CD4-positive, alpha-beta memory T cell (primary cell): ENCODE results near the gene DMAC2. TPM values are rescaled to one million over a fixed set of nuclear protein-coding genes. Genes with fewer than 3 reads are reported as not detected.
A peak's percentile ranks its signal among the peaks of the same experiment; 100 is the strongest.

Experiments
- CTCF ChIA-PET: fragments of 350-600 bp; sonication (Branson Sonifier 250); formaldehyde crosslinking; loops from one replicate; lab custom pipeline; 2021; ENCODE audit warnings: inconsistent platforms; ENCODE audit not compliant: partially characterized antibody; lab: Charles Lee
- POLR2A ChIA-PET: fragments of 350-600 bp; sonication (Branson Sonifier 250); formaldehyde crosslinking; loops from one replicate; lab custom pipeline; 2021; ENCODE audit not compliant: partially characterized antibody; lab: Charles Lee
- DNase-seq, 5 donors: peaks; one replicate each; pipeline versions ENCODE4 v3.0.0 to v3.0.0-alpha.2; 2020 to 2022; ENCODE audit warnings: mixed read lengths in 1 of 5
- H3K27ac ChIP-seq: one replicate; pipeline ENCODE4 v1.7.0; 2013; ENCODE audit warnings: low read depth, low read length
- H3K27me3 ChIP-seq: 2 replicates; pipeline ENCODE4 v1.7.0; 2013; ENCODE audit warnings: mild to moderate bottlenecking, low read length, moderate library complexity; ENCODE audit not compliant: insufficient read depth
- H3K36me3 ChIP-seq: 2 replicates; pipeline ENCODE4 v1.7.0; 2013; ENCODE audit warnings: mild to moderate bottlenecking, low read length, moderate library complexity; ENCODE audit not compliant: insufficient read depth
- H3K4me1 ChIP-seq: 2 replicates; pipeline ENCODE4 v1.7.0; 2013; ENCODE audit warnings: mild to moderate bottlenecking, low read length, moderate library complexity; ENCODE audit not compliant: insufficient read depth
- H3K4me3 ChIP-seq, 2 donors: one replicate each; pipeline ENCODE4 v1.7.0; 2013; ENCODE audit warnings: low read length in 2 of 2, mild to moderate bottlenecking in 1 of 2
- H3K9me3 ChIP-seq, 2 donors: one replicate each; pipeline ENCODE4 v1.7.0; 2013; ENCODE audit warnings: low read length in 2 of 2, control low read depth in 1 of 2; ENCODE audit not compliant: control insufficient read depth in 1 of 2
- H3K27ac Mint-ChIP-seq, 7 donors: one replicate each; pipeline ENCODE4 v1.8.0; 2020 to 2021; ENCODE audit warnings: mixed read lengths in 7 of 7, mild to moderate bottlenecking in 6 of 7, inconsistent platforms in 3 of 7, moderate library complexity in 3 of 7
- H3K27me3 Mint-ChIP-seq, 2 donors: one replicate each; pipeline ENCODE4 v1.8.0; 2020 to 2021; ENCODE audit warnings: mixed read lengths in 2 of 2
- H3K36me3 Mint-ChIP-seq, 2 donors: one replicate each; pipeline ENCODE4 v1.8.0; 2020 to 2021; ENCODE audit warnings: mixed read lengths in 2 of 2, inconsistent platforms in 1 of 2, mild to moderate bottlenecking in 1 of 2
- H3K4me1 Mint-ChIP-seq, 4 donors: one replicate each; pipeline ENCODE4 v1.8.0; 2020 to 2021; ENCODE audit warnings: mixed read lengths in 4 of 4, mild to moderate bottlenecking in 1 of 4
- H3K4me3 Mint-ChIP-seq, 8 donors: one replicate each; pipeline ENCODE4 v1.8.0; 2020 to 2021; ENCODE audit warnings: mixed read lengths in 8 of 8, mild to moderate bottlenecking in 7 of 8, moderate library complexity in 6 of 8, inconsistent platforms in 3 of 8
- H3K9me3 Mint-ChIP-seq, 8 donors: one replicate each; pipeline ENCODE4 v1.8.0; 2020 to 2021; ENCODE audit warnings: mixed read lengths in 8 of 8, mild to moderate bottlenecking in 5 of 8, inconsistent platforms in 3 of 8, moderate library complexity in 1 of 8
- intact Hi-C: fragments of 100-400 bp; cut with micrococcal nuclease; formaldehyde crosslinking; loops from one replicate; pipeline ENCODE4 v1.15.1; 2023
- polyA plus RNA-seq, 2 donors: library from polyadenylated mRNA; unstranded; fragments of 300-500 nt; fragmentation: Illumina TruSeq; gene quantifications; one replicate each; pipeline ENCODE4 v1.2.3, GENCODE V29; 2021
- total RNA-seq, 2 experiments: library from RNA; stranded (reverse); gene quantifications; one replicate each; pipeline ENCODE4 v1.2.3, GENCODE V29; 2021

DMAC2 gene
- total and polyA plus RNA-seq, 4 experiments from 2014 or later, result 27.7 to 58.2 (median 36.0) TPM

GRCh38 chr19:41408256-41408655 is 31.5 kb downstream of the DMAC2 start:
- H3K27ac ChIP-seq, result no peak overlapping the region
- H3K27me3 Mint-ChIP-seq, result no peaks in the 10 kb centered on the region
- H3K27ac Mint-ChIP-seq, result no peak overlapping the region
- H3K9me3 Mint-ChIP-seq, result no peaks in the 10 kb centered on the region
- intact Hi-C loops, result no loop called here
- no peak overlapping the region for H3K4me3 Mint-ChIP-seq
- H3K4me3 ChIP-seq, result no peak overlapping the region
- POLR2A ChIA-PET, result interaction anchor here (1.4 to 2.1 kb wide), 2 partner anchors 13 to 50 kb away, joined by 3 to 4 read pairs; no protein-coding TSS in a partner anchor
- H3K9me3 ChIP-seq, result no peaks in the 10 kb centered on the region
- CTCF ChIA-PET, result interaction anchor here (0.7 kb wide), 1 partner anchor 1470 kb away, joined by 3 read pairs; no protein-coding TSS in a partner anchor
- H3K27me3 ChIP-seq, result no peaks in the 10 kb centered on the region
- H3K36me3 ChIP-seq, result peaks cover 19% of the 10 kb centered on the region
- peaks cover 11 to 25% (median 16%) of the 10 kb centered on the region in 4 donors for H3K4me1 Mint-ChIP-seq
- peaks cover 4% of the 10 kb centered on the region for H3K4me1 ChIP-seq
- peaks cover 7 to 30% of the 10 kb centered on the region in 2 donors for H3K36me3 Mint-ChIP-seq
- DNase-seq, result no peak

- Mint-ChIP-seq H3K27me3 (no peaks in the 10 kb centered on the region), H3K36me3 (peaks cover 7 to 28% of the 10 kb centered on the region in 2 donors), H3K27ac (peak overlapping the region in 1 of 7 donors; percentile 53), H3K4me1 (peaks cover 11 to 29% (median 16%) of the 10 kb centered on the region in 4 donors), H3K4me3 (no peak overlapping the region), H3K9me3 (no peaks in the 10 kb centered on the region)
- no peak overlapping the region for H3K4me3 ChIP-seq
- no peaks in the 10 kb centered on the region for H3K9me3 ChIP-seq
- no peaks in the 10 kb centered on the region for H3K27me3 ChIP-seq
- no peak overlapping the region for H3K27ac ChIP-seq
- DNase-seq, result no peak
- ChIA-PET CTCF (interaction anchor here (1.2 kb wide), 1 partner anchor 43 kb away, joined by 3 read pairs; no protein-coding TSS in a partner anchor), POLR2A (no interaction called here)
- peaks cover 4% of the 10 kb centered on the region for H3K4me1 ChIP-seq
- intact Hi-C loops, result no loop called here
- H3K36me3 ChIP-seq, result peaks cover 14% of the 10 kb centered on the region
Observed at GRCh38 chr19:41407271-41407670, 32.4 kb downstream of the DMAC2 start.

GRCh38 chr19:41405776-41406175 is 33.9 kb downstream of the DMAC2 start:
- peaks cover 4% of the 10 kb centered on the region for H3K4me1 ChIP-seq
- peaks cover 14 to 35% (median 25%) of the 10 kb centered on the region in 4 donors for H3K4me1 Mint-ChIP-seq
- H3K27me3 Mint-ChIP-seq, result no peaks in the 10 kb centered on the region
- peaks cover 8 to 24% of the 10 kb centered on the region in 2 donors for H3K36me3 Mint-ChIP-seq
- intact Hi-C loops, result no loop called here
- CTCF ChIA-PET, result interaction anchor here (1.2 kb wide), 1 partner anchor 41 kb away, joined by 3 read pairs; no protein-coding TSS in a partner anchor
- H3K36me3 ChIP-seq, result peaks cover 3% of the 10 kb centered on the region
- H3K27ac Mint-ChIP-seq, result no peak overlapping the region
- POLR2A ChIA-PET, result no interaction called here
- no peak overlapping the region for H3K4me3 Mint-ChIP-seq
- no peaks in the 10 kb centered on the region for H3K9me3 Mint-ChIP-seq
- no peak overlapping the region for H3K27ac ChIP-seq
- no peaks in the 10 kb centered on the region for H3K27me3 ChIP-seq
- H3K9me3 ChIP-seq, result no peaks in the 10 kb centered on the region
- no peak overlapping the region for H3K4me3 ChIP-seq
- no peak for DNase-seq

- Mint-ChIP-seq H3K36me3 (peaks cover 4 to 15% of the 10 kb centered on the region in 2 donors), H3K9me3 (no peaks in the 10 kb centered on the region), H3K4me3 (no peak overlapping the region), H3K27ac (no peak overlapping the region), H3K4me1 (peaks cover 15 to 36% (median 23%) of the 10 kb centered on the region in 4 donors), H3K27me3 (no peaks in the 10 kb centered on the region)
- Histone ChIP-seq H3K27ac (no peak overlapping the region), H3K36me3 (no peaks in the 10 kb centered on the region), H3K27me3 (no peaks in the 10 kb centered on the region), H3K4me1 (peaks cover 10% of the 10 kb centered on the region), H3K4me3 (no peak overlapping the region), H3K9me3 (no peaks in the 10 kb centered on the region)
- ChIA-PET CTCF (no interaction called here), POLR2A (interaction anchor here (0.7 kb wide), 1 partner anchor 331 kb away, joined by 3 read pairs; no protein-coding TSS in a partner anchor)
- no peak for DNase-seq
- intact Hi-C loops, result no loop called here
Observed at GRCh38 chr19:41403181-41403970, 36.3 kb downstream of the DMAC2 start.

- H3K27me3 Mint-ChIP-seq, result no peaks in the 10 kb centered on the region
- POLR2A ChIA-PET, result no interaction called here
- H3K4me3 ChIP-seq, result no peak overlapping the region
- DNase-seq, result no peak
- no peaks in the 10 kb centered on the region for H3K9me3 Mint-ChIP-seq
- H3K27me3 ChIP-seq, result no peaks in the 10 kb centered on the region
- peaks cover 14% of the 10 kb centered on the region for H3K4me1 ChIP-seq
- CTCF ChIA-PET, result interaction anchor here (1.4 kb wide), 2 partner anchors 30 to 32 kb away, joined by 3 read pairs; no protein-coding TSS in a partner anchor
- H3K4me3 Mint-ChIP-seq, result peak overlapping the region in 1 of 8 donors; percentile 25
- peaks cover 19 to 47% (median 29%) of the 10 kb centered on the region in 4 donors for H3K4me1 Mint-ChIP-seq
- peak overlapping the region in 3 of 7 donors; percentile 18 to 86 (median 30) for H3K27ac Mint-ChIP-seq
- H3K27ac ChIP-seq, result no peak overlapping the region
- H3K36me3 ChIP-seq, result no peaks in the 10 kb centered on the region
- no peaks in the 10 kb centered on the region for H3K9me3 ChIP-seq
- intact Hi-C loops, result no loop called here
- H3K36me3 Mint-ChIP-seq, result peaks cover 4 to 24% of the 10 kb centered on the region in 2 donors
Observed at GRCh38 chr19:41402010-41402409, 37.7 kb downstream of the DMAC2 start.

- peaks cover 18% of the 10 kb centered on the region for H3K4me1 ChIP-seq
- Mint-ChIP-seq H3K4me1 (peaks cover 19 to 50% (median 30%) of the 10 kb centered on the region in 4 donors), H3K36me3 (peaks cover 4 to 22% of the 10 kb centered on the region in 2 donors), H3K9me3 (no peaks in the 10 kb centered on the region), H3K27ac (peak overlapping the region in 3 of 7 donors; percentile 30 to 86 (median 49)), H3K4me3 (peak overlapping the region in 1 of 8 donors; percentile 32), H3K27me3 (no peaks in the 10 kb centered on the region)
- H3K9me3 ChIP-seq, result no peaks in the 10 kb centered on the region
- H3K27ac ChIP-seq, result no peak overlapping the region
- ChIA-PET CTCF (interaction anchor here (1.4 kb wide), 2 partner anchors 30 to 32 kb away, joined by 3 read pairs; no protein-coding TSS in a partner anchor), POLR2A (no interaction called here)
- no peak for DNase-seq
- no peaks in the 10 kb centered on the region for H3K27me3 ChIP-seq
- H3K4me3 ChIP-seq, result no peak overlapping the region
- intact Hi-C loops, result no loop called here
- H3K36me3 ChIP-seq, result no peaks in the 10 kb centered on the region
Observed at GRCh38 chr19:41401483-41401882, 38.2 kb downstream of the DMAC2 start.

- no peak for DNase-seq
- H3K27ac Mint-ChIP-seq, result peak overlapping the region in 5 of 7 donors; percentile 32 to 98 (median 52)
- POLR2A ChIA-PET, result interaction anchor here (1.0 kb wide), 1 partner anchor 47 kb away, joined by 4 read pairs; no protein-coding TSS in a partner anchor
- no peak overlapping the region for H3K4me3 ChIP-seq
- no peaks in the 10 kb centered on the region for H3K9me3 ChIP-seq
- H3K9me3 Mint-ChIP-seq, result no peaks in the 10 kb centered on the region
- H3K4me1 Mint-ChIP-seq, result peaks cover 27 to 65% (median 41%) of the 10 kb centered on the region in 4 donors
- H3K36me3 Mint-ChIP-seq, result peaks cover 11 to 25% of the 10 kb centered on the region in 2 donors
- peaks cover 31% of the 10 kb centered on the region for H3K4me1 ChIP-seq
- CTCF ChIA-PET, result interaction anchor here (0.6 kb wide), 1 partner anchor 52 kb away, joined by 3 read pairs; no protein-coding TSS in a partner anchor
- H3K27me3 Mint-ChIP-seq, result no peaks in the 10 kb centered on the region
- intact Hi-C loops, result loop anchor here (5.0 kb wide), 1 partner anchor 148 kb away; no protein-coding TSS in a partner anchor
- H3K4me3 Mint-ChIP-seq, result peak overlapping the region in 6 of 8 donors; percentile 8 to 99 (median 94)
- no peaks in the 10 kb centered on the region for H3K36me3 ChIP-seq
- no peaks in the 10 kb centered on the region for H3K27me3 ChIP-seq
- no peak overlapping the region for H3K27ac ChIP-seq
Observed at GRCh38 chr19:41399525-41399924, 40.2 kb downstream of the DMAC2 start.
